Osteocyte (in vitro differentiated cells): ENCODE measurements around the gene SMG9. TPM values are rescaled to one million over a fixed set of nuclear protein-coding genes. Genes with fewer than 3 reads are reported as not detected.
A peak's percentile ranks its signal among the peaks of the same experiment; 100 is the strongest.

Source experiments
- DNase-seq: peaks from one replicate; pipeline ENCODE4 v3.0.0; 2021; ENCODE audit warnings: mixed read lengths; ENCODE audit not compliant: unreplicated experiment; ENCODE audit errors: extremely low spot score
- H3K27ac Mint-ChIP-seq: one replicate; pipeline ENCODE4 v1.8.0; 2021; ENCODE audit warnings: mild to moderate bottlenecking, mixed read lengths; ENCODE audit not compliant: unreplicated experiment
- H3K27me3 Mint-ChIP-seq: one replicate; pipeline ENCODE4 v1.8.0; 2021; ENCODE audit warnings: mixed read lengths; ENCODE audit not compliant: unreplicated experiment
- H3K36me3 Mint-ChIP-seq: one replicate; pipeline ENCODE4 v1.8.0; 2021; ENCODE audit warnings: mixed read lengths; ENCODE audit not compliant: unreplicated experiment
- H3K4me1 Mint-ChIP-seq: one replicate; pipeline ENCODE4 v1.8.0; 2021; ENCODE audit warnings: mixed read lengths; ENCODE audit not compliant: unreplicated experiment
- H3K4me3 Mint-ChIP-seq: one replicate; pipeline ENCODE4 v1.8.0; 2021; ENCODE audit warnings: mild to moderate bottlenecking, moderate library complexity, mixed read lengths; ENCODE audit not compliant: unreplicated experiment
- H3K9me3 Mint-ChIP-seq: one replicate; pipeline ENCODE4 v1.8.0; 2021; ENCODE audit warnings: mixed read lengths; ENCODE audit not compliant: unreplicated experiment
- CTCF ChIP-seq: fragments of 200-600 bp; sonication (generic); IDR thresholded peaks from 2 replicates; pipeline ENCODE4 v1.5.0; 2021; ENCODE audit warnings: antibody characterized with exemption, mild to moderate bottlenecking, moderate library complexity
- total RNA-seq: library from RNA; stranded (reverse); gene quantifications from 2 replicates; pipeline ENCODE4 v1.2.1, GENCODE V29; 2021

The SMG9 gene
- total RNA-seq, 1 donor from 2014 or later: 71.0 TPM

DNA sequence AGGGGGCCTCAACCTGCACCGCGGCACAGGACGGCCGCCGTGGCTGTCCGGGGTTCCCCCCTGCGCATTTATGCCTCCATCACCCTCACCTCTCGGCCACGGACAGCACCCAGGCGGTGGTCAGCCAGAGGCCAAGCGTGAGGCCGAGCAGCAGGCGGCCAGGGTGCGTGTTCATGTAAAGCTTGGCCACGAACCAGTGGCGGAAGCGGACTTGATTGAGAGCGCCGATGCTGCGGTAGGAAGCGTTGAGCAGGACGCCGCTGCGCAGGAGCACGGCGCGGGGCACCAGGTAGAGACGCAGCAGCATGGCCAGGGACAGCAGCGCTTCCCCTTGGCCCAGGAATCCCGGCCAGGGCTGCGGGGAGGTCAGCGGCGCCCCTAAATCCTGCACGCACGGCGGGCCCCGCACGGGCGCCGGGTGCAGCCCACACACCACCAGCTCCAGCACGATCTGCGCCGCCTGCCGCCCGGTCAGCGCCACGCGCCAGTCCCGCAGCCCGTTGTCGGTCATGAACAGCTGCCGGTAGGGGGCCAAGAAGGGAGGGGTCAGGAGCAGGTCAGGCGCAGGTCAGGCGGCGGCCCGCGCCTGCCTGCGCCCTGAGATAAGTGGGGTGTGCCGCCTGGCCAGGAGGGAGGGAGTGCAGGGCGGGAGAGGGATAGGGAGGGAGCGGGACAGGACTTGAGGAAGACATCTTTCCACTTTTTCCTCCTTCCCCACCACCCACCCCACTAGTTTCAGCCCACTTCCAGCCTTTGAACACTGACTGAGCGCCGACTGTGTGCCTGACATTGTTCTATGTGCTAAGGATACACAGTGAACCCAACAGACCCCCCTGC, 19.6 kb upstream of the SMG9 start:
- peak; percentile 61 for TF ChIP-seq CTCF
- H3K27ac Mint-ChIP-seq: no peak overlapping the region
- H3K4me3 Mint-ChIP-seq: no peak overlapping the region
- no peaks in the 10 kb centered on the region for H3K27me3 Mint-ChIP-seq
- no peak for DNase-seq
- H3K9me3 Mint-ChIP-seq: no peaks in the 10 kb centered on the region
- H3K36me3 Mint-ChIP-seq: no peaks in the 10 kb centered on the region
- H3K4me1 Mint-ChIP-seq: peaks cover 29% of the 10 kb centered on the region

DNA sequence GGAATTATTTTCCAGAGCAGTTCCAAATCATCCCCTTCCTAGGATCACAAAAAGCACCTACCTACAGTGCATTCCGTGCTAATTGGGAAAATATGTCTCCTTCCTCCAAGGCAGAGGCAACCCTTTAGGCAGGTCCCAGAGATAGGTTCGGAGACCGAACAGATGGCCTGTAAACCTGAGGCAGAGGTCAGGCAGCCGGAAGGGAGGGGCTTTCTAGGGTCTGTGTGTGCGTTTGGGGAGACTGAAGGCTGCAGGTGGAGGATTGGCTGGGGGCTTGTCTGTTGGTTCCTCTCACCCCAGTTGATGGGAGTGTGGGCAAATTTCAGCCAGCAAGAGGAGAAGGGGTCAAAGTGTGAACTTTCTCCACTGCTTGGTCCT, 19.0 kb upstream of the SMG9 start:
- no peaks in the 10 kb centered on the region for H3K36me3 Mint-ChIP-seq
- H3K27me3 Mint-ChIP-seq: no peaks in the 10 kb centered on the region
- TF ChIP-seq CTCF: no peak
- no peak overlapping the region for H3K27ac Mint-ChIP-seq
- no peak for DNase-seq
- no peak overlapping the region for H3K4me3 Mint-ChIP-seq
- H3K9me3 Mint-ChIP-seq: no peaks in the 10 kb centered on the region
- peaks cover 28% of the 10 kb centered on the region for H3K4me1 Mint-ChIP-seq

GRCh38 chr19:43769256-43769655, 14.5 kb upstream of the SMG9 start:
- H3K4me1 Mint-ChIP-seq: peaks cover 27% of the 10 kb centered on the region
- no peaks in the 10 kb centered on the region for H3K27me3 Mint-ChIP-seq
- no peaks in the 10 kb centered on the region for H3K36me3 Mint-ChIP-seq

DNA sequence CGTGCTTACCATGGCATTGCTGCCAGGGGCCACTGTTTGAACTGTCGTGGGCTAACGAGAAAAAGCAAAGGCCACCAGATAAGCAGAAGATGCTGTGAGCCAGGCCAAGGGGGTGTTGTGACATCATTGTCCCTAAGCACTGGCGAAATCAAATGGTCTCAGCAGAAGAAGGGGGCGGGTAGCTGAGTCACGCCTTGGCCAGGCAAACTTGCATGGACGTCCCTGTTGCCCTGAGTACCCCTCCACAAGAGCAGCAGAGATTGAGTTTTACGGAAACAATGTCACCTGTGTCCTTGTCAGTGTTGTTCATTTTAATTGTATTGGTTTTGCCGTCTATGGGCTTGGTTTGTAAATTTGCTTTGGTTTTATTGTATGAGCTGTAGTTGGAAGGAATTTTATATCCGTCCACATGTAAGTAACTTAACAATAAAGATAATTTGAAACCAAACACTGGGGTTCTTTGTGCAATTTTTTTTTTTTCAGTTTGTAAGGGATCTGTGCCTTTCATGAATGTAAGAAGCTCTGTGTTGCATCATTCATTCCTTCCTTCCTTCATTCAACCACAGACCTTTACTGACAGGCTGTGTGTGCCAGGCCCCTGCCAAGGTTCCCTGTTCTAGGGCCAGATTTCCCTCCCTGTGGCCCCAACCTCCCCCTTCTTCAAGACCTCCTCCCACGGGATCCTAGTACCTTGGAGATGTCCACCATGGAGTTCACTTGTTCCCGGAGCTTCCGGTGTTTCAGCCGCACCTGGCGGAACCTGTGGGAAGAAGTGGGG, 13.7 kb upstream of the SMG9 start:
- Mint-ChIP-seq H3K9me3 (no peaks in the 10 kb centered on the region), H3K27me3 (no peaks in the 10 kb centered on the region), H3K27ac (no peak overlapping the region), H3K4me1 (peaks cover 30% of the 10 kb centered on the region), H3K4me3 (no peak overlapping the region), H3K36me3 (no peaks in the 10 kb centered on the region)
- no peak for DNase-seq
- no peak for TF ChIP-seq CTCF

More at GRCh38 chr19:43769256-43769655, 14.5 kb upstream of the SMG9 start:
- H3K27ac Mint-ChIP-seq: no peak overlapping the region
- no peak for DNase-seq
- H3K4me3 Mint-ChIP-seq: no peak overlapping the region
- no peaks in the 10 kb centered on the region for H3K9me3 Mint-ChIP-seq
- no peak for TF ChIP-seq CTCF

- no peak for TF ChIP-seq CTCF
- no peaks in the 10 kb centered on the region for H3K36me3 Mint-ChIP-seq
- H3K9me3 Mint-ChIP-seq: no peaks in the 10 kb centered on the region
- no peak overlapping the region for H3K27ac Mint-ChIP-seq
- H3K4me1 Mint-ChIP-seq: peaks cover 34% of the 10 kb centered on the region
- no peak overlapping the region for H3K4me3 Mint-ChIP-seq
- no peaks in the 10 kb centered on the region for H3K27me3 Mint-ChIP-seq
- DNase-seq: no peak
These were observed 13.1 kb upstream of the SMG9 start for GRCh38 chr19:43767818-43768217.
